Keratinocyte (primary cell): Measurements from ENCODE around the gene DRGX.

ENCODE experiments used
- EZH2 ChIP-seq: IDR thresholded peaks from one replicate; pipeline ENCODE4 v1.6.1; 2012; ENCODE audit warnings: inconsistent platforms, mild to moderate bottlenecking, low read length, moderate library complexity
- TF ChIP-seq, protein P1 (sequence below), 3 experiments: IDR thresholded peaks in 1 of 3; conservative IDR thresholded peaks in 1 of 3; optimal IDR thresholded peaks in 1 of 3; 2 replicates in 2 of 3; 3 replicates in 1 of 3; pipeline versions ENCODE3 to v1.5.1; 2011; ENCODE audit warnings: low read length in 3 of 3, mild to moderate bottlenecking in 3 of 3, moderate library complexity in 2 of 3, control low read depth in 1 of 3, inconsistent platforms in 1 of 3; ENCODE audit not compliant: insufficient read depth in 2 of 3; ENCODE audit errors: extremely low read depth in 1 of 3

DNA sequence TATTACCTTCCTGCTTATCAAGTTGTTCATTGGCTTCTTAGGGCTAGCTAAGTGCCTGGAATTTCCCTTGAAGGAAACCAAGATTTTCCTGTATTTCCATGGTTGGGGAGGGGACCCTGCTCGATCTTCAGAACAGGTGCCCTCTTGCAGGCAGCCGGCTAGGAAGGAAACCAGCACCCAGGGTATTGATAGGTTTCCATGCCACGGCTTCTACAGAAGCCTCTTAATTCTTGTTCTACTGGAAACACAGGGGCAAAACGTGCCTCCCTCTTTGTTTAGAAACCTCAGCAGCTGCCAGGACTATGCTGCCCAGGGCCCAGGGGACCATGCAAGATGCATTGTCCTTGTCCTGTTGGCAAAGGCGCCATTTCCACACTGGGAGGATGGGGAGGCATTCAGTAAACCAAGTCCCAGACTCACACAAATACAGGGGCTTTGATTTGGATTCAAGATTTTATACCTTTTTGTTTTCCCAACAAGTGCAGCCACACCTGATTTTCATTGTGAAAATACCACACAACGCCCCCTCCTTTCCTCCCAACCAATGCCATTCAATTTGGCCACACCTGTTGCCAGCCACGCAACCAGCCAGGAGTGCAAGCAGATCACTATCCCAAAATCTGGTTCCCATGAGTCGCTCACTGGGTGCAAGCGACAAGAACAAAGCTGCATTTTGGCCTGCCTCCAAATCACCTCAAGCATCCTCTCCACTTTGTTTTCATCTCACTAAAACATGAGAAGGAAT lies 67.3 kb downstream of the DRGX start:
- TF ChIP-seq, protein P1, sequence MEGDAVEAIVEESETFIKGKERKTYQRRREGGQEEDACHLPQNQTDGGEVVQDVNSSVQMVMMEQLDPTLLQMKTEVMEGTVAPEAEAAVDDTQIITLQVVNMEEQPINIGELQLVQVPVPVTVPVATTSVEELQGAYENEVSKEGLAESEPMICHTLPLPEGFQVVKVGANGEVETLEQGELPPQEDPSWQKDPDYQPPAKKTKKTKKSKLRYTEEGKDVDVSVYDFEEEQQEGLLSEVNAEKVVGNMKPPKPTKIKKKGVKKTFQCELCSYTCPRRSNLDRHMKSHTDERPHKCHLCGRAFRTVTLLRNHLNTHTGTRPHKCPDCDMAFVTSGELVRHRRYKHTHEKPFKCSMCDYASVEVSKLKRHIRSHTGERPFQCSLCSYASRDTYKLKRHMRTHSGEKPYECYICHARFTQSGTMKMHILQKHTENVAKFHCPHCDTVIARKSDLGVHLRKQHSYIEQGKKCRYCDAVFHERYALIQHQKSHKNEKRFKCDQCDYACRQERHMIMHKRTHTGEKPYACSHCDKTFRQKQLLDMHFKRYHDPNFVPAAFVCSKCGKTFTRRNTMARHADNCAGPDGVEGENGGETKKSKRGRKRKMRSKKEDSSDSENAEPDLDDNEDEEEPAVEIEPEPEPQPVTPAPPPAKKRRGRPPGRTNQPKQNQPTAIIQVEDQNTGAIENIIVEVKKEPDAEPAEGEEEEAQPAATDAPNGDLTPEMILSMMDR (optimal IDR thresholded peaks at IDR 0.05 in 1 of 3, IDR thresholded peaks at IDR 0.05 in 1 of 3, conservative IDR thresholded peaks at IDR 0.05 in 1 of 3; ENCODE audit: extremely low read depth in 1 of 3, insufficient read depth in 2 of 3, low read length in 3 of 3): no peak
- TF ChIP-seq EZH2: no peak
